ENCODE results near the gene BAZ1B.
"Not testable (repeated sequence)": the region's sequence is repeated elsewhere in the genome, so short reads cannot be mapped to it uniquely, and the experiment has no call there.

BAZ1B gene

GRCh38 chr7:73423519-73424488 is 98.3 kb downstream of the BAZ1B start:
- DNase-seq = peak; percentile 11 to 12

- DNase-seq = not testable (repeated sequence)
These were observed 101.5 kb downstream of the BAZ1B start for GRCh38 chr7:73420610-73421009.

GRCh38 chr7:73420016-73420415 is 102.1 kb downstream of the BAZ1B start:
- not testable (repeated sequence) for DNase-seq

DNA sequence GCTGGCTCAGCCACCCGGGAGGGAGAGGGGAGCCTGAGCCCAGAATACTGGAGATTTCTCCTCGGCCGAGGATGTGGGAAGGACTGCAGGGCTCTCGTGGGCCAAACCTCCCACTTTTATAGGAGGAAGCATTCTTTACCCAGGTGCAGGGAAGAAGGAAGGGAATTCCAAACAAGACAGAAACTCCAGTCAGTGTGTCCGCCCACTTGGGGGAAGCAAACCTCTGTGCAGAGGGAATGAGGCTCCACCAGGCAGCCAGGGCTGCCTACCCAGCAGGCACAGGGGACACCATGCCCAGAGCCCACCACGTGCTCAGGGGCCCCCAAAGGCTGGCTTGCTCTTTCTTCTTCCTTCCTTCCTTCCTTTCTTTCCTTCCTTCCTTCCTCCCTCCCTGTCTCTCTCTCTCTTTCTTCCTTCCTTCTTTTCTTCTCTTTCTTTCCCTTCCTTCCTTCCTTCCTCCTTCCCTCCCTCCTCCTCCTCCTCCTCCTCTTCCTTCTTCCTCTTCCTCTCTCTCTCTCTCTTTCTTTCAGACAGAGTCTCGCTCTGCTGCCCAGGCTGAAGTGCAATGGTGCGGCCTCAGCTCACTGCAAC is 103.9 kb downstream of the BAZ1B start:
- no peak for DNase-seq

GRCh38 chr7:73410541-73411131 is 111.5 kb downstream of the BAZ1B start:
- peak; percentile 19 to 59 for DNase-seq

- not testable (repeated sequence) for DNase-seq
These were observed 117.2 kb downstream of the BAZ1B start for GRCh38 chr7:73404860-73405259.

DNA sequence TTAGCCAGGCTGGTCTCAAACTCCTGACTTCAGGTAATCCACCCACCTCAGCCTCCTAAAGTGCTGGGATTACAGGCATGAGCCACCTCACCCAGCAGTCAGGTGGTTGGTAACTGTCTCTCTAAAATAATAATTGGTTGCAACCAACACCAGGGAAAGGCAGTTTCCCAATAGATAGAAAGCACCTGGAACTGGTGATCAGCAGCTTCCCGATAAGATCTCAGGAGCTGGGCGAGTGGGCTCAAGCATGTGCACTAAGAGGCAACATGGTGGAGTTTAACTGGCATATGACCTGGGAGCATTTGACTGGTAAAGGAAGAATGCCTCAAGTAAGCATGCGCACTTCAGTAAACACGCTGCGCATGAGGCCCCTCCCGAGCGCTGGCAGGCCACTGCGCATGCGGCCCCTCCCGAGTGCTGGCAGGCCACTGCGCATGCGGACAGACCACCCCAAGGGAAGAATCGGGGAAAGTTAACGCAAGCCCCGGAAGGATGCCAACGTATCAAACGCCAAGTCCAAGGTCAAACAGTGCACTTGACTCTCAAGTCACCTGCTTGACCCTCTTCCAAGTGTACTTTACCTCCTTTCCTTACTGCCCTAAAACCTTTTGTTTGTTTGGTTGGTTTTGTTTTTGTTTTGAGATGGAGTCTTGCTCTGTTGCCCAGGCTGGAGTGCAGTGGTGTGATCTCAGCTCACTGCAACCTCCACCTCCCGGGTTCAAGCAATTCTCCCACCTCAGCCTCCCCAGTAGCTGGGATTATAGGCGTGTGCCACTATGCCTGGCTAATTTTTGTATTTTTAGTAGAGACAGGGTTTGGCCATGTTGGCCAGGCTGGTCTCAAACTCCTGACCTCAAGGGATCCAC is 122.7 kb downstream of the BAZ1B start:
- DNase-seq = peak; percentile 28 to 37

DNA sequence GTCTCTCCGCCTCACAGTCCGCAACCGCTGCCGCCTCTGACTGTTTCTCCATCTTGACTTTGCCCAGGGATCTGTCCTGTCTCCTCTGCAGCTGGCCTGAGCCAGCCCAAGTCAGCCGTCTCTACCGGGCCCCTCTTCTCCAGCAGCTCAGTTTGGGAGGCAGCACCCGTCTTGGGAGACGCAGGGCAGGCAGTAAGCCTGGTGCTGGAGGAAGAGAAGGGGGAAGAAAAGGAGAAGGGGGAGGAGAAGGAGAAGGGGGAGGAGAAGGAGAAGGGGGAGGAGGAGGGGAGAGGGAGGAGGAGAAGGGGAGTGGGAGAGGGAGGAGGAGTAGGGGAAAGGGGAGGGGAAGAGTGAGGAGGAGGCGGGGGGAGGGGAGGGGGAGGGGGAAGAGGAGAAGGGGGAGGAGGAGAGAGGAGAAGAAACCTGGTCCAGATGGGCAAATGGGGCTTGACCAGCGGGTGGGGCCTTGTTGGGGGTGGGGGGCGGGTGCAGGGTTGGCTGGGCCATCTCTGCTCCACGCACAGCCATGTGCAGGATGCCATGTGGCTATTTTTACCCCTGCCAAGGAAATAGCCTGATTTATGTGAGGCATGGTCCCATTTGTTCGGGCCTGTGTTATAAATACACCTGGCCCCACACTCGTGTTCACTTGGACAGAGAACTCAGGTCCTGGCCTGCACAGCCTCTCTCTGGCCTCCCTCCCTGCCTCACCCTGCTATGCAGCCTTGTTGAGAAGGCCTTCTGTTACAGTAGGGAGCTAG is 124.4 kb downstream of the BAZ1B start:
- DNase-seq = no peak

- DNase-seq = no peak
These were observed 126.3 kb downstream of the BAZ1B start for GRCh38 chr7:73395538-73396503.

GRCh38 chr7:73394422-73394821 is 127.7 kb downstream of the BAZ1B start:
- no peak for DNase-seq

DNA sequence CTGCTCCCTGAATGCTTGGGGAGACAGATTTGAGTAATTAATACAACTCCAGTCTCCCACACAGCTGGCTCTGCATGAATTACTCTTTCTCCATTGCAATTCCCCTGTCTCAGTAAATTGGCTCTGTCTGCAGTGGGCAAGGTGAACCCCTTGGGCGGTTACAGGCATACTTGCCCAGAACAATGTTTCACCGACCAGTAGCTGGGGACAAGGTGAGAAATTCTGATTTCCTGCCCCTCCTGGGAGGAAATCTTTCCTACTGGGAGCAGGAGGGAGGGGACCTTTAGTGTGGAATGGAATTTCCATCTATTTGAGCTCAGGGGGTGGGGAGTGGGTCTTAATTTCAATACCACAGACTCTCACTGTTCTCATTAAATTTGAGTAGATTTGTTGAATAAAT is 130.7 kb downstream of the BAZ1B start:
- no peak for DNase-seq
